GM21381 (cell line): ENCODE results near the gene CALHM5.
"Not testable (repeated sequence)": the region's sequence is repeated elsewhere in the genome, so short reads cannot be mapped to it uniquely, and the experiment has no call there.

Experiments
- ATAC-seq: cut with Tn5 transposase; IDR thresholded peaks from one replicate; pipeline ENCODE4 v1.9.1; 2021; ENCODE audit warnings: mild to moderate bottlenecking, moderate library complexity; ENCODE audit not compliant: unreplicated experiment

The CALHM5 gene, protein sequence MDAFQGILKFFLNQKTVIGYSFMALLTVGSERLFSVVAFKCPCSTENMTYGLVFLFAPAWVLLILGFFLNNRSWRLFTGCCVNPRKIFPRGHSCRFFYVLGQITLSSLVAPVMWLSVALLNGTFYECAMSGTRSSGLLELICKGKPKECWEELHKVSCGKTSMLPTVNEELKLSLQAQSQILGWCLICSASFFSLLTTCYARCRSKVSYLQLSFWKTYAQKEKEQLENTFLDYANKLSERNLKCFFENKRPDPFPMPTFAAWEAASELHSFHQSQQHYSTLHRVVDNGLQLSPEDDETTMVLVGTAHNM

DNA sequence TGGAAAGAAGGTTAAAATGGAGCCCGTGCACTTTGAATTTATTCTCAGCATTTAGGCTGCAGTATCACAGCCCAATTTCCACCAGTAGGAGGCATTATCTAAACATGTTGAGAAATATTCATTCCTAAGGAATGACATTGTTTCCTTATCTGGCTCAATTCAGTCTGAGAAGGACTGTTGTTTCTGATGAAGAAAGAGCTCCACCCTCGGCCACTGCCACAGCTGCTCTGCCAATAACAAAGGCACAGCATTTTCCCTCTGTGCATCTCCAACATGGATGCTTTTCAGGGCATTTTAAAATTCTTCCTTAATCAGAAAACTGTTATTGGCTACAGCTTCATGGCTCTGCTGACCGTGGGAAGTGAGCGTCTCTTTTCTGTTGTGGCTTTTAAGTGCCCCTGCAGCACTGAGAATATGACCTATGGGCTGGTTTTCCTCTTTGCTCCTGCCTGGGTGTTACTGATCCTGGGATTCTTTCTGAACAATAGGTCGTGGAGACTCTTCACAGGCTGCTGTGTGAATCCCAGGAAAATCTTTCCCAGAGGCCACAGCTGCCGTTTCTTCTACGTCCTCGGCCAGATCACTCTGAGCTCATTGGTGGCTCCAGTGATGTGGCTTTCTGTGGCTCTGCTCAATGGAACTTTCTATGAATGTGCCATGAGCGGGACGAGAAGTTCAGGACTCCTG, at the start of gene CALHM5:
Gene CALHM5 (plus strand): TSS at position 216 of the 687 bp plus-strand sequence. CDS start 58 bp downstream, at position 274.
- no peak for ATAC-seq

GRCh38 chr6:116461932-116462885, 49.2 kb upstream of the CALHM5 start:
- peak; percentile 89 for ATAC-seq

DNA sequence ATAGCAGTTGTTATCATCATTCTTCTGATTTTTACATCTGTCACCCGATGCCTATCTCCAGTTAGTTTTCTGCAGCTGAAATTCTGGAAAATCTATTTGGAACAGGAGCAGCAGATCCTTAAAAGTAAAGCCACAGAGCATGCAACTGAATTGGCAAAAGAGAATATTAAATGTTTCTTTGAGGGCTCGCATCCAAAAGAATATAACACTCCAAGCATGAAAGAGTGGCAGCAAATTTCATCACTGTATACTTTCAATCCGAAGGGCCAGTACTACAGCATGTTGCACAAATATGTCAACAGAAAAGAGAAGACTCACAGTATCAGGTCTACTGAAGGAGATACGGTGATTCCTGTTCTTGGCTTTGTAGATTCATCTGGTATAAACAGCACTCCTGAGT, 48.1 kb upstream of the CALHM5 start:
- ATAC-seq = no peak

DNA sequence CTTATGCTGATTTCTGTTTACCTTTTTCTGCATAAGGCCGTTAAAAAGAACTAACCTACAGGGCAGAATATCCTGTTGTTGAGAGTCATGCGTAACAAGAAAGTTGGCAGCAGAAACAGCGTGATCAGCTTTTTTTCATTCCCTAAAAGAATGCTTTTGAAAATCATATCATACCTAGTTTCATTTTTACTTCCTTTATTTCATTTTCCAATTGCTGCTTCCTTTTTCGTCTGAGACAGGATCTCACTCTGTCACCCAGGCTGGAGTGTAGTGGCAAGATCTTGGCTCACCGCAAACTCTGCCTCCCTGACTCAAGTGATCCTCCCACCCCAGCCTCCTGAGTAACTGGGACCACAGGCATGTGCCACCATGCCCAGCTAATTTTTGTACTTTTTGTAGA, 46.2 kb upstream of the CALHM5 start:
- ATAC-seq = no peak

DNA sequence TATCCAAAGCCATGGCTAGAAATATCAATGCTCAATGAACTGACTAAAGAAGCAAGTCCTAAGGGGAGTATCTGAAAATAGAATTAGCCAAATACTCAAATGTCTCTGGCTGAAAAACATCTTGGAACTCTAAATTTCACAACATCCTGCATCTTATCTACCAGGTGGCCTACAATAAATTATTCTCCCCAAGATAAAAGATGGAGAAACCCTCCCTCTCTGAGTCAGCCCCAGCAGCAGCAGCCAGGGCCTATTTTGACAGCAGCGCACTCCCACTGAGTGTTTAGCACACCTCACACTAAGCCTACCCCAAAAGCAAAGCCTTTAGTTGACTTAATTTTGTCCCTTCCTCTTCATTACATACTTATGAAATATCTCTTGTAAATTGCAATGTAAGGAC, 44.3 kb upstream of the CALHM5 start:
- no peak for ATAC-seq

DNA sequence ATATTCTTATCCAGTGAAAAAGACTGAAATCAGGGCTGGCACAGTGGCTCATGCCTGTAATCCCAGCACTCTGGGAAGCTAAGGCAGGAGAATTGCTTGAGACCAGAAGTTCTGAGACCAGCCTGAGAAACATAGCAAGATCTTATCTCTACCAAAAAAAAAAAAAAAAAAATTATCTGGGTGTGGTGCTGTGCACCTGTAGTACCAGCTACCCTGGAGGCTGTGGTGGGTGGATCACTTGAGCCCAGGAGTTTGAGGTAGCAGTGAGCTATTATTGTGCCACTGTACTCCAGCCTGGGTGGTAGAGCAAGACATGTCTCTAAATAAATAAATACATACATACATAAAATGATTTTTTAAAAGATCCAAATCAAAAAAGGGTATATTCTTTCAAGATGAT, 43.9 kb upstream of the CALHM5 start:
- no peak for ATAC-seq

GRCh38 chr6:116468293-116468692, 43.1 kb upstream of the CALHM5 start:
- ATAC-seq = no peak

DNA sequence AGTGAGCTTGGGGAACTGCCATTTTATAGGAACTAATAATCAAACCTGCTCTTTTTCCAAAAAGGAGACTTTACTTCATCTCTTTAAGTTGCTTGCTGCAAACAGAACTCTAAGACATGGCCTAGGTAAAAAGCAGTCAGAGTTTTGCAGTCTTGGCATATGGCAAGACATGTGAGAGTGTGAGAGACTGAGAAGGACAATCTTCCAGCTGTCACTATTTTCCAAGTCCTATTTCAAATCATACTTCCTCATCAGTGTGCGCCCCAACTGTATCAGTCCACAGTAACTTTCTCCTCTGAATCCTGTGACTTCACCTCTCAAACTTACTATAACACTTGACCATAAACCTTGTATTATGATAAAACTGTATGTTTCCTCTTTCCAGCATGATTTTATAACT, 39.9 kb upstream of the CALHM5 start:
- no peak for ATAC-seq

GRCh38 chr6:116472706-116473105, 38.7 kb upstream of the CALHM5 start:
- ATAC-seq = no peak

DNA sequence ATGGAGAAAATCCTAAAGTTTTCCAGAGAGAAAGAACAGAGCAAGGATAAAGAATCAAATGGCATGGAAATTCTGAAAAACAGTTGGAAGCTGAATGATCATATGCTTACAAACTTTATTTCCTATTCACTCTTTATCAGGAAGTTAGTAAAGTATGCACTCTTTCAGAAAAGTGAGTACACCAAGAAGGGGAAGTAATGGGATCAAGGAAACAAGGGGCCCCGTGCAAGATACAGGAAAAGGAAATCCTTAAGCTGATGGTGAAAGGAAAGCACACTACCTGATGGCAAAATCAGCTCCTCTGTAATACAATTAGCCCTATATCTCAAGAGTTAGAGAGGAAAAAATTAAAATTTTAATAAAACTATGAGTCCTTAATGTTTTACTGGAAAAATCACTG, 36.3 kb upstream of the CALHM5 start:
- no peak for ATAC-seq

DNA sequence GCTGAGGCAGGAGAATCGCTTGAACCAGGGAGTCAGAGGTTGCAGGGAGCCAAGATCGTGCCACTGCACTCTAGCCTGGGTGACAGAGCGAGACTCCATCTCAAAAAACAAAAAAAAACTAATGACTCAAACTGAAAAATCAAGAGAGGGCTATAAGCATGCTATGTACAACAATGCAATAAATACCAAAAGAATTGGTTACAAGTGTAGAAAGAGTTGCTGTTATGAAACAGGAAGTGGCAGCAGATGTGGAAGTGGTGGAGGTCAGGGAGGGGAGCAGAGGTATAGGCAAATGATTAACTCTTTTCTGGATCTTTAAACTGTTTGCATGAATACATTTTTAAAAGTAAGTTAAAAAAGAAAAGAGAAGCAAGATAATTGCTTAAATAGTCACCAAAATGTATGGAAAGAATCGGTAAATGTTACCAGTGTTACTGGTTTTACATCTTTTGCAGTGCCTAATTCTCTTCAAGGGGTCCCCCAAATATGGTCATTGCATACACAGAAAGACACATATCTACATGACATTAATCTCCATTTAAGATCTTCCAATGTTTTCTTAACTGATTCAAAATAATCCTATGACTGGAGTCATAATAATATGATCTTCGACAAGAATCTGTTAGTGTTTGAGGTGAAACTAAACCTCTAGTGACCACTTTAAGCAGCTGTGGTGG, 35.3 kb upstream of the CALHM5 start:
- ATAC-seq = peak; percentile 100

- ATAC-seq = no peak
Observed at GRCh38 chr6:116482780-116483179, 28.7 kb upstream of the CALHM5 start.

GRCh38 chr6:116483616-116484015, 27.8 kb upstream of the CALHM5 start:
- no peak for ATAC-seq

- ATAC-seq = no peak
Observed at GRCh38 chr6:116485559-116486184, 25.8 kb upstream of the CALHM5 start.

GRCh38 chr6:116491610-116492330, 19.7 kb upstream of the CALHM5 start:
- no peak for ATAC-seq

- ATAC-seq = no peak
Observed at GRCh38 chr6:116492331-116493067, 18.9 kb upstream of the CALHM5 start.

- ATAC-seq = not testable (repeated sequence)
Observed at GRCh38 chr6:116495161-116495560, 16.3 kb upstream of the CALHM5 start.

DNA sequence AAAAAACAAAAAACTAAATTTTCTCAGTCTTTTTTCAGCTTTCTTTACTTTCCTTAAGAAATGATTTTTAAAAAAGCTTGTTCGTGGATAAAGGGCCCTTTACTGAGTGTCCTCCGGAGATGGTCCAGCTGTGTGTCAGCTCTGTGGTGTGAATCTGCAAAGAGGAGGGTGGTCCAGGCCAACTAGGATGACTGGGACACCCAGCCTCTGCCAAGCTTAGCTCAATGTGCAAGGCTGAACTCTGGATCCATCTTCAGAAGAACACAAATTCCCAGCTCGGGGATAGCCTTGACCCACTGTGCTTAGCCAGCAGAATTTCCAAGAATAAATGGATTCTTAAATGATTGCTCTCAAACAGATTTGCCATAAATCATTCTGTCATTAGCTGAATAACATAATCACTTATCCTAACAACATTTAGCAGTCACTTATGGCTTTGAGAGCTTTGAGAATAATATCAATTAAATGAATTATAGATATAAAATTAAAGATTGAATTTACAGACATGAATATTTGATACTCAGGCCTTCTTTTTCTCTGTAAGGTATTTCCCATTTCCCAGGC, 14.2 kb upstream of the CALHM5 start:
- ATAC-seq = no peak

DNA sequence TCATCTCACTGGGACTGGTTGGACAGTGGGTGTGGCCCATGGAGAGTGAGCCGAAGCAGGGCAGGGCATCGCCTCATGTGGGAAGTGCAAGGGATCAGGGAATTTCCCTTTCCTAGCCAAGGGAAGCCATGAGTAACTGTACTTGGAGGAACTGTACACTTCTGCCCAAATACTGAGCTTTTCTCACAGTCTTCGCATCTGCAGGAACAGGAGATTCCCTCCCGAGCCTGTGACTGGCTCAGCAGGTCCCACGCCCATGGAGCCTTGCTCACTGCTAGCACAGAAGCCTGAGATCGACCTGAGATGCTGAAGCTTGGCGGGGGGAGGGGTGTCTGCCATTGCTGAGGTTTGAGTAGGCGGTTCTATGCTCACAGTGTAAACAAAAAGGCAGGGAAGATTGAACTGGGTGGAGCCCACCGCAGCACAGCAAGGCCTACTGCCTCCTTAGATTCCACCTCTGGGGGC, 10.4 kb upstream of the CALHM5 start:
- ATAC-seq = no peak
